A673 (cell line): Measurements from ENCODE around the gene MARK2. TPM values are rescaled to one million over a fixed set of nuclear protein-coding genes. Genes with fewer than 3 reads are reported as not detected.

Source experiments
- BruUV-seq: library from RNA; stranded (reverse); fragments of 400-500 nt; replicated peaks from 2 replicates; lab custom pipeline; 2021; lab: Mats Ljungman, UMichigan
- CTCF ChIA-PET: fragments of 300-600 bp; sonication (Branson Sonifier 250); formaldehyde crosslinking; loops from one replicate; lab custom pipeline; 2022; ENCODE audit warnings: antibody characterized with exemption; lab: Charles Lee
- POLR2A ChIA-PET: fragments of 300-600 bp; sonication (Branson Sonifier 250); formaldehyde crosslinking; loops from one replicate; lab custom pipeline; 2022; ENCODE audit warnings: antibody characterized with exemption; ENCODE audit not compliant: low non-redundant PET; lab: Charles Lee
- DNase-seq: peaks from one replicate; pipeline ENCODE4 v3.0.0-alpha.2; 2015; ENCODE audit warnings: low spot score
- H3K27ac ChIP-seq: fragments of 200-600 bp; sonication (generic); 2 replicates; pipeline ENCODE4 v1.5.1; 2016; ENCODE audit warnings: mixed run types, low read depth, mild to moderate bottlenecking, mixed read lengths, antibody characterized with exemption, low read length; ENCODE audit not compliant: poor library complexity, severe bottlenecking
- H3K27me3 ChIP-seq: fragments of 200-600 bp; sonication (generic); replicated peaks from 2 replicates; pipeline ENCODE4 v1.6.1; 2017; ENCODE audit warnings: mixed run types, low read depth, mild to moderate bottlenecking, mixed read lengths, antibody characterized with exemption, low read length; ENCODE audit not compliant: insufficient read depth, poor library complexity
- H3K36me3 ChIP-seq: fragments of 200-600 bp; sonication (generic); 2 replicates; pipeline ENCODE4 v1.6.1; 2016; ENCODE audit warnings: mixed run types, mild to moderate bottlenecking, mixed read lengths, antibody characterized with exemption, low read length; ENCODE audit not compliant: insufficient read depth, poor library complexity, severe bottlenecking
- H3K4me1 ChIP-seq: fragments of 200-600 bp; sonication (generic); 2 replicates; pipeline ENCODE4 v1.6.1; 2017; ENCODE audit warnings: mixed run types, mild to moderate bottlenecking, mixed read lengths, antibody characterized with exemption, low read length; ENCODE audit not compliant: insufficient read depth, poor library complexity, severe bottlenecking
- H3K4me3 ChIP-seq: fragments of 200-600 bp; sonication (generic); 2 replicates; pipeline ENCODE4 v1.5.1; 2016; ENCODE audit warnings: low read depth, mixed run types, mild to moderate bottlenecking, mixed read lengths, low read length; ENCODE audit not compliant: poor library complexity, severe bottlenecking
- H3K9me3 ChIP-seq: fragments of 200-600 bp; sonication (generic); 2 replicates; pipeline ENCODE4 v1.6.1; 2016; ENCODE audit warnings: mixed run types, low read depth, mild to moderate bottlenecking, mixed read lengths, antibody characterized with exemption, low read length; ENCODE audit not compliant: poor library complexity, severe bottlenecking
- EZH2 ChIP-seq: fragments of 200-600 bp; sonication (generic); IDR thresholded peaks from 2 replicates; pipeline ENCODE4 v1.6.1; 2017; ENCODE audit warnings: borderline replicate concordance, low read depth, mild to moderate bottlenecking, mixed read lengths, antibody characterized with exemption, low read length; ENCODE audit not compliant: poor library complexity, severe bottlenecking
- intact Hi-C: fragments of 100-400 bp; cut with micrococcal nuclease; formaldehyde crosslinking; loops from one replicate; pipeline ENCODE4 v1.10.0; 2022; ENCODE audit not compliant: unreplicated experiment
- total RNA-seq: library from RNA; stranded (reverse); gene quantifications from 2 replicates; pipeline ENCODE4 v1.2.3, GENCODE V29; 2021
- TF ChIP-seq, protein P1 (sequence below): fragments of 300-800, 200-600 bp; sonication (generic); conservative IDR thresholded peaks from 2 replicates; pipeline ENCODE4 v1.5.1; 2017; ENCODE audit warnings: low read depth, mild to moderate bottlenecking, antibody characterized with exemption, low read length, moderate library complexity, mixed read lengths

Gene MARK2
- total RNA-seq, 1 experiment from 2014 or later: 61.7 TPM

DNA sequence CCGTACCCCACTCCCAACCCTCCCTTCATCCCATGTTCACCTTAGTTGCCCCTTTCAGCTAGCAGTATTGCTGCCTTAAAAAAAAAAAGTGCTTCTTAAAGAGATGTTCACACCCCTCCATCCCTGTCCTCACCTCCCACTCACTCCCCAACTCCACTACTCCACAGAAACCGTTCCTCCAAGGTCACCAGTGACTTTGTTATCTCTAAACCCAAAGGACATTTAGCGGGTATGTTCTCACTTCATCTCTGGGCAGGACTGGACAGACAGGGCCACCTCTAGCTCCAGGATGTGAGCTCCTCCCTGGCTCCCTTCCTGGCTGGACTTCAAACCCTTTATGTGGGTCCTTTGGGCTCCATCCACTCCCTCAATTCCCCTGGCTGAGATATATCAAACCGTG, 84.4 kb downstream of the MARK2 start:
- BruUV-seq: no TSS peak
- Histone ChIP-seq H3K36me3 (no peaks in the 10 kb centered on the region), H3K27ac (no peak overlapping the region), H3K27me3 (no peaks in the 10 kb centered on the region), H3K4me3 (no peak overlapping the region), H3K9me3 (no peaks in the 10 kb centered on the region), H3K4me1 (peaks cover 11% of the 10 kb centered on the region)
- ChIA-PET POLR2A (no interaction called here), CTCF (interaction anchor here (0.5 kb wide), 1 partner anchor 113 kb away, joined by 15 read pairs; no protein-coding TSS in a partner anchor)
- intact Hi-C loops: no loop called here
- TF ChIP-seq EZH2: no peak
- TF ChIP-seq, protein P1, sequence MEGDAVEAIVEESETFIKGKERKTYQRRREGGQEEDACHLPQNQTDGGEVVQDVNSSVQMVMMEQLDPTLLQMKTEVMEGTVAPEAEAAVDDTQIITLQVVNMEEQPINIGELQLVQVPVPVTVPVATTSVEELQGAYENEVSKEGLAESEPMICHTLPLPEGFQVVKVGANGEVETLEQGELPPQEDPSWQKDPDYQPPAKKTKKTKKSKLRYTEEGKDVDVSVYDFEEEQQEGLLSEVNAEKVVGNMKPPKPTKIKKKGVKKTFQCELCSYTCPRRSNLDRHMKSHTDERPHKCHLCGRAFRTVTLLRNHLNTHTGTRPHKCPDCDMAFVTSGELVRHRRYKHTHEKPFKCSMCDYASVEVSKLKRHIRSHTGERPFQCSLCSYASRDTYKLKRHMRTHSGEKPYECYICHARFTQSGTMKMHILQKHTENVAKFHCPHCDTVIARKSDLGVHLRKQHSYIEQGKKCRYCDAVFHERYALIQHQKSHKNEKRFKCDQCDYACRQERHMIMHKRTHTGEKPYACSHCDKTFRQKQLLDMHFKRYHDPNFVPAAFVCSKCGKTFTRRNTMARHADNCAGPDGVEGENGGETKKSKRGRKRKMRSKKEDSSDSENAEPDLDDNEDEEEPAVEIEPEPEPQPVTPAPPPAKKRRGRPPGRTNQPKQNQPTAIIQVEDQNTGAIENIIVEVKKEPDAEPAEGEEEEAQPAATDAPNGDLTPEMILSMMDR: no peak
- DNase-seq: no peak

DNA sequence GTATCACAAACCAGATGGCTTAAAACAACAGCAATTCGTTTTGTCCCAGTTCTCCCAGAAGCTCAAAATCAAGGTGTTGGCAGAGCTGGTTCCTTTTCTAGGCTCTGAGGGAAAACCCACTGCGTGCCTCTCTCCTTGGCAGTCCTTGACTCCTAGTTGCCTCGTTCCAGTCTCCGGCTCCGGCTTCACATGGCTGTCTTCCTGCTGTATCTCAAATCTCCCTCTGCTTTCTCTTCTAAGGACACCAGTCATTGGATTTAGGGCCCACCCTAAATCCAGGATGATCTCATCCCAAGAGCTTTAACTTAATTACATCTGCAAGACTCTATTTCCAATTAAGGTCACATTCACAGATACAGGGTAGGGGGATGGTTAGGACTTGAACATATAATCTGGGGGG, 90.7 kb downstream of the MARK2 start:
- DNase-seq: no peak
- Histone ChIP-seq H3K4me3 (no peak overlapping the region), H3K4me1 (no peaks in the 10 kb centered on the region), H3K27ac (no peak overlapping the region), H3K27me3 (no peaks in the 10 kb centered on the region), H3K36me3 (no peaks in the 10 kb centered on the region), H3K9me3 (no peaks in the 10 kb centered on the region)
- CTCF ChIA-PET: no interaction called here
- no TSS peak for BruUV-seq
- POLR2A ChIA-PET: no interaction called here
- TF ChIP-seq, protein P1: no peak
- no peak for TF ChIP-seq EZH2
- intact Hi-C loops: no loop called here

DNA sequence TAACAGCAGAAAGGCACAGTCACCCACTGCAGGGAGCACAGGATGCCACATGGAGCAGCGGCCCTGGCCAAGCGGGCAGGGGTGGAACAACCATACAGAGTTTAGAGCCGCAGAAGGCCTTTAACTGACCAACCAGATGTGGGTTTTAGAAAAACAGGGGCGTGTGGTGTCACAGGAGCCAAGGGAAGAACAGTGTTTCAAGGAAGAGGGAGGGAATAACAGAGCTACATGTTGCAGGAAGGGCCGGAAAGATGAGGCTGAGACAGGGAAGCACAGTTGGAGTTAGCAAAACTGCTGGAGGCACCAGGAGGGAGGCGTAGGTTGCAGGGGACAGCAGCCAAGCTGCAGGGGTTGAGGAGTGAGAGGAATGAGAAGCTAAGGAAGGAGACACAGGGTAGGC, 92.1 kb downstream of the MARK2 start:
- TF ChIP-seq EZH2: no peak
- TF ChIP-seq, protein P1: no peak
- Histone ChIP-seq H3K4me3 (no peak overlapping the region), H3K27me3 (no peaks in the 10 kb centered on the region), H3K36me3 (no peaks in the 10 kb centered on the region), H3K27ac (no peak overlapping the region), H3K4me1 (no peaks in the 10 kb centered on the region), H3K9me3 (no peaks in the 10 kb centered on the region)
- POLR2A ChIA-PET: no interaction called here
- intact Hi-C loops: no loop called here
- CTCF ChIA-PET: no interaction called here
- no peak for DNase-seq
- no TSS peak for BruUV-seq
